ENCODE data around the gene RRAS.

DNA sequence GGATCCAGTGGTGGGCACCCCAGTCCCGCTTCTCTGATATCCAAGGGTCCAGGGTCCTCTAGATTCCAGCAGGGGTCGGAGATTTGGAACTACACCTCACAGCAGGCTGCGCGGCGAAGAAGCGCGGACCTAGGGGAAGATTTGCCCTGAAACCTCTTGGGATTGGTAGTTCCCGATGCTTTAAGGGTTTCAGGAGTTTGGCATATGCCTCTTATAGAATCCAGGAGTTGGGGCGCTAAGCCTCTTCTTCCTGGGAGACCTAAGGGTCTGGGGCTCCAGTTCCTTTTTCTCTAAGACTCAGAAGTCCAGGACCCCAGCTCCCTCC is 26.1 kb upstream of the RRAS start:
- no peak for TF ChIP-seq CTCF (IDR thresholded peaks at IDR 0.05)
- TF ChIP-seq POLR2A (IDR thresholded peaks at IDR 0.05), result no peak

Data from esophagus squamous epithelium (tissue), 4 donors.